Lung (tissue), 12 donors: ENCODE measurements around the gene RANBP2. TPM values are rescaled to one million over a fixed set of nuclear protein-coding genes. Genes with fewer than 3 reads are reported as not detected.
"Not testable (repeated sequence)": the region's sequence is repeated elsewhere in the genome, so short reads cannot be mapped to it uniquely, and the experiment has no call there.

Source experiments
- ATAC-seq: fragments of 200-7000 bp; cut with Tn5 transposase; one replicate; pipeline ENCODE4 v1.9.1; 2020; ENCODE audit warnings: moderate number of reproducible peaks; ENCODE audit not compliant: insufficient read depth, low FRiP score
- DNase-seq, 3 donors: peaks; one replicate each; pipeline ENCODE4 v3.0.0-alpha.2; 2013 to 2017
- H3K27ac ChIP-seq, 2 donors: one replicate each; pipeline ENCODE4 v1.5.1; 2013; ENCODE audit warnings: mild to moderate bottlenecking in 2 of 2, moderate library complexity in 2 of 2, control low read depth in 1 of 2, inconsistent platforms in 1 of 2, low read depth in 1 of 2, low read length in 1 of 2
- H3K27me3 ChIP-seq, 3 donors: one replicate each; pipeline ENCODE4 v1.5.1; 2013; ENCODE audit warnings: low read length in 2 of 3; ENCODE audit not compliant: control insufficient read depth in 3 of 3, insufficient read depth in 3 of 3
- H3K36me3 ChIP-seq, 4 donors: one replicate each; pipeline ENCODE4 v1.5.1; 2013; ENCODE audit warnings: low read length in 4 of 4, mild to moderate bottlenecking in 1 of 4, moderate library complexity in 1 of 4; ENCODE audit not compliant: control insufficient read depth in 4 of 4, insufficient read depth in 4 of 4
- H3K4me1 ChIP-seq, 5 donors: one replicate each; pipeline ENCODE4 v1.5.1; 2013; ENCODE audit warnings: low read length in 5 of 5, mild to moderate bottlenecking in 2 of 5, moderate library complexity in 1 of 5; ENCODE audit not compliant: control insufficient read depth in 5 of 5, insufficient read depth in 5 of 5
- H3K4me3 ChIP-seq: one replicate; pipeline ENCODE4 v1.5.1; 2013; ENCODE audit warnings: mild to moderate bottlenecking, control low read depth, moderate library complexity
- H3K9ac ChIP-seq, 2 donors: one replicate each; pipeline ENCODE4 v1.5.1; 2013; ENCODE audit warnings: low read length in 2 of 2, control low read depth in 1 of 2; ENCODE audit not compliant: insufficient read depth in 1 of 2
- H3K9me3 ChIP-seq, 4 donors: one replicate each; pipeline ENCODE4 v1.5.1; 2013; ENCODE audit warnings: low read length in 3 of 4, mild to moderate bottlenecking in 1 of 4, moderate library complexity in 1 of 4; ENCODE audit not compliant: control insufficient read depth in 4 of 4, insufficient read depth in 3 of 4
- WGBS, 2 donors: extraction: QIAGEN DNeasy Blood & Tissue Kit; methylation state at CpG; one replicate each; pipeline ENCODE4 v1.1.7; 2013; 5-methylcytosine and 5-hydroxymethylcytosine counted together
- polyA plus RNA-seq, 2 donors: library from polyadenylated mRNA; stranded (reverse); fragments of 200-250 nt; gene quantifications; one replicate each; pipeline ENCODE4 v1.2.1, GENCODE V29; 2013
- total RNA-seq, 2 donors: library from RNA; depleted of rRNA in 1 of 2; stranded (reverse); fragments of >200 nt in 1 of 2; gene quantifications; one replicate each; pipeline ENCODE4 v1.2.1, GENCODE V29; 2014 to 2021
- TF ChIP-seq, protein P1 (sequence below): IDR thresholded peaks from 2 replicates; pipeline ENCODE4 v1.5.1; 2012; ENCODE audit warnings: mild to moderate bottlenecking; ENCODE audit errors: control extremely low read depth, extremely low read depth
- donor health status: control.
- donor health status: control.
- donor health status: Bipolar disorder and iron deficiency.
- donor health status: healthy.
- donor health status: DM: yes; HTN: yes; CAD: no.

RANBP2 gene
- total and polyA plus RNA-seq, 4 donors, result 9.1 to 125 (median 37.7) TPM

DNA sequence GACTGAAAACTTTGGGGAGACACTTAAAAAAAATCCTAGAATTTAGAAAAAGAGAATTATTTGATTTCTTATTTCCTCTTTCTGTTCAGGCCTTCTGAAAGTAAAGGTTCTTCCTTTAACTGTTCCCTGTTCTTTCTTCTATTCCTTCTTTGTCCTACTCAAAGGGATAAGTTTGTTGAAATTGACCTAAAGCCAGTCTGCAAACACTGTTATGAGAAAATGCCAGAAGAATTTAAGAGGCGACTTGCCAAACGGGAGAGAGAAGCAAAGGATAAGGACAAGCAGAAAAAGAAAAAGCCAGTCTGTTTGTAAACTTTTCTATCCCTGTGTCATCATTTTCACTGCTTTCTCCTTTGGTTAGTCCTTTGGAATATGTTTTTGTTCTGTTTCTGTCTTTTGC lies 38.5 kb upstream of the RANBP2 start:
- not testable (repeated sequence) for H3K9ac ChIP-seq, H3K4me1 ChIP-seq, H3K9me3 ChIP-seq, H3K4me3 ChIP-seq, H3K27me3 ChIP-seq, H3K27ac ChIP-seq, ATAC-seq, DNase-seq
- no CpG with 5 or more reads among the region's 2 CpGs for WGBS, 2 donors
- H3K36me3 ChIP-seq, result peaks cover 4 to 11% (median 8%) of the 10 kb centered on the region in 4 donors

DNA sequence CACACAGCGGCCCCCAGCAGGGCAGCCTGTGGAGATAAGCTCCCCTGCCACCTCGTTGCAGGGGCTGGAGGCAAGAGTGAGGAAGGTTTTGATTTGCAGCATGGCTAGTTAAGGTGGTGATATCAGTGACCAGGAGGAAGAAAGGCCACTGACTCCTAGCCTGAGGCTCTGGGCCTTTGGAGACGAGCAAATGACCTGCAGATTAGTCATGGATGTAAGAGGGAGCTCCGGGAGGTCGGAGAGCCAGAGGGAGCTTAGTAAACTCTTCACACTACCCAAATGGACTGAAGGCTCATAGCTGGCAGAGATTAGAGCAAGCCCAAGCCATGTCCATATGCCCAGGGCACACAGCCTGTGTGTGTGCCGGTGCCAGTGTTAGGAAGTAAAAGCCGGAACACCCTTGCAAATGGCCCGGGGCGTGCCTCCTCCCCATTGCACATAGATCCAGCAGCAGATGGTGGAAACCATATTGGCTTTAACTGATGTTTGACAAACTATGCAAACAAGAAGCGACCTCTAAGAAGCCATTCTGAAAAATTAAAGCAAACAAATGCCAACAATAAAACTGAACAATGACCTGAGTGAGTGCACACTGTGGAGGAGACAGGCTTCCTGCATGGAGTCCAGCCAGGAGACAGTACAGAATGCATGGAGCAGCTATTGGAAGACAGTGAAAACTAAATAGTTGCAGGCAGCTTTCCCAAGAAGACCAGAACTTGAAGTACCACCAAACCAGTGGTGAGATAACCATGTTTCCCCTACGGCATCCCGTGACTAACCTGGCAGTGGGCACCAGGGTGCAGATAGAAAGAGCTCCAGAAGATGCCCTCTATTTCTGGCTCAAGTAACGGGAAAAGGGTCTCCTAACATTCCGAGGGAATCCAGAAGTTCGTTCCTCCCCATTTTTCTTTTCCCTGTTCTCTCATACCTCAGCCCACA lies 30.2 kb upstream of the RANBP2 start:
- H3K36me3 ChIP-seq, H3K4me3 ChIP-seq, H3K9me3 ChIP-seq, H3K27me3 ChIP-seq, H3K27ac ChIP-seq, H3K9ac ChIP-seq, H3K4me1 ChIP-seq, ATAC-seq, DNase-seq: not testable (repeated sequence)
- 88 to 94% methylated on average over 4 to 7 of the region's 15 CpGs for WGBS, 2 donors

DNA sequence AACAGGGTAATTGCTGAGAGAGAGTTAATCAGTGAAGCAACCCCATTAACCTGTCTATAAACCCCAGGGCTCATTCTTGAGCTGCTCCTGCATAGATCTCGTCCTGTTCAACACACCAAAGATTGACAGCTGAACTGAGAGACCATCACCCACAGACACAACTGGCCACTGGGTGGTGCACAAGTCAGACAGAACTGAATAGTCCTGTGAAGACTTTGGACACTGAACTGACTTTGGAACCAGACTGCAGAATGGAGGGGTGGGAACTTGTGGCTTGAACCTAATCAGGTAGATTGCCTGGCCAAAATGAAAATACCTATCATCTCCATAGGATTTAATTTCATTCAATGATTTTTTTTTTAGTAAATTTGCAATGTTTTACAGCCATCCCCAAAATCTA lies 29.3 kb upstream of the RANBP2 start:
- DNase-seq, H3K4me1 ChIP-seq, H3K4me3 ChIP-seq, H3K27me3 ChIP-seq, ATAC-seq, H3K27ac ChIP-seq, H3K9me3 ChIP-seq, H3K9ac ChIP-seq, H3K36me3 ChIP-seq: not testable (repeated sequence)
- WGBS, 2 donors, result no CpG with 5 or more reads among the region's 1 CpG

DNA sequence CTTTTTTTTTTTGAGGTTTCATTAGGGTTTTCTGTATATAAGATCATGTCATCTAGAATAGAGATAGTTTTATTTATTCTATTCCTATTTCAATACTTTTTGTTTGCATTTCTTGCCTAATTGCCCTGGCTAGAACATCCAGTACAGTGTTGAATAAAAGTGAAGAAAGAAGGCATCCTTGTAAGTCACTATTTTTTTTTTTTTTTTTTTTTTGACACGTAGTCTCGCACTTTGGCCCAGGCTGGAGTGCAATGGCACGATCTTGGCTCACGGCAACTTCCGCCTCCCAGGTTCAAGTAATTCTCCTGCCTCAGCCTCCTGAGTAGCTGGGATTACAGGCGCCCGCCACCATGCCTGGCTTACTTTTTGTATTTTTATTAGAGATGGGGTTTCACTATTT lies 27.8 kb upstream of the RANBP2 start:
- Histone ChIP-seq H3K27me3 (no peaks in the 10 kb centered on the region), H3K36me3 (no peaks in the 10 kb centered on the region), H3K9ac (no peak overlapping the region), H3K4me3 (no peak overlapping the region), H3K9me3 (no peaks in the 10 kb centered on the region), H3K4me1 (no peaks in the 10 kb centered on the region), H3K27ac (no peak overlapping the region)
- ATAC-seq (no peak), DNase-seq (no peak)
- whole genome bisulfite sequencing, 2 donors, result 95 to 97% methylated on average over 7 of the region's 7 CpGs
- TF ChIP-seq, protein P1, sequence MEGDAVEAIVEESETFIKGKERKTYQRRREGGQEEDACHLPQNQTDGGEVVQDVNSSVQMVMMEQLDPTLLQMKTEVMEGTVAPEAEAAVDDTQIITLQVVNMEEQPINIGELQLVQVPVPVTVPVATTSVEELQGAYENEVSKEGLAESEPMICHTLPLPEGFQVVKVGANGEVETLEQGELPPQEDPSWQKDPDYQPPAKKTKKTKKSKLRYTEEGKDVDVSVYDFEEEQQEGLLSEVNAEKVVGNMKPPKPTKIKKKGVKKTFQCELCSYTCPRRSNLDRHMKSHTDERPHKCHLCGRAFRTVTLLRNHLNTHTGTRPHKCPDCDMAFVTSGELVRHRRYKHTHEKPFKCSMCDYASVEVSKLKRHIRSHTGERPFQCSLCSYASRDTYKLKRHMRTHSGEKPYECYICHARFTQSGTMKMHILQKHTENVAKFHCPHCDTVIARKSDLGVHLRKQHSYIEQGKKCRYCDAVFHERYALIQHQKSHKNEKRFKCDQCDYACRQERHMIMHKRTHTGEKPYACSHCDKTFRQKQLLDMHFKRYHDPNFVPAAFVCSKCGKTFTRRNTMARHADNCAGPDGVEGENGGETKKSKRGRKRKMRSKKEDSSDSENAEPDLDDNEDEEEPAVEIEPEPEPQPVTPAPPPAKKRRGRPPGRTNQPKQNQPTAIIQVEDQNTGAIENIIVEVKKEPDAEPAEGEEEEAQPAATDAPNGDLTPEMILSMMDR, result no peak

DNA sequence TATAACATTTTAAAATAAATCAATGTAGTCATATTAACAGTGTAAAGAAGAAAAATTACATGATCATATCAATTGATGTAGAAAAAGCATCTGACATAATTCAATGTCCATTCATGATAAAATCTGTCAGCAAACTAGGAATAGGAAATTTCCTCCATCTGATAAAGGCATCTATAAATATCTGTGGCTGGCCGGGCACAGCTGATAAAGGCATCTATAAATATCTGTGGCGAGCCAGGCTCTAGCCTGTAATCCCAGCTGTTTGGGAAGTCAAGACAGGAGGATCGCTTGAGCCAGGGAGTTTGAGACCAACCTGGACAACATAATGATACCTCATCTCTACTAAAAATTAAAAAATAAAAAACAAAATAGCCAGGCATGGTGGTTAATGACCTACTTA lies 18.1 kb upstream of the RANBP2 start:
- H3K27me3 ChIP-seq, result no peaks in the 10 kb centered on the region
- DNase-seq (no peak), ATAC-seq (no peak)
- H3K4me3 ChIP-seq, result no peak overlapping the region
- TF ChIP-seq, protein P1, result no peak
- no peak overlapping the region for H3K27ac ChIP-seq
- no peaks in the 10 kb centered on the region for H3K4me1 ChIP-seq
- no peak overlapping the region for H3K9ac ChIP-seq
- WGBS, 2 donors, result 19 to 32% methylated on average over 3 of the region's 3 CpGs
- peaks cover 0 to 4% (median 0%) of the 10 kb centered on the region in 4 donors for H3K9me3 ChIP-seq
- H3K36me3 ChIP-seq, result no peaks in the 10 kb centered on the region
